Measurements from ENCODE around the gene PRKCE.
"Not testable (repeated sequence)": the region's sequence is repeated elsewhere in the genome, so short reads cannot be mapped to it uniquely, and the experiment has no call there.

The PRKCE gene

GRCh38 chr2:45857275-45857609 lies 205.8 kb downstream of the PRKCE start:
- H3K4me3 ChIP-seq (ENCODE audit: control insufficient read depth, low read depth, low read length), result no peak overlapping the region
- TF ChIP-seq CTCF (conservative IDR thresholded peaks at IDR 0.05; ENCODE audit: control insufficient read depth, insufficient read depth, low read depth, low read length), result no peak
- no peak for DNase-seq (ENCODE audit: low read depth)

GRCh38 chr2:45857867-45858520 lies 206.5 kb downstream of the PRKCE start:
- TF ChIP-seq CTCF (conservative IDR thresholded peaks at IDR 0.05; ENCODE audit: control insufficient read depth, insufficient read depth, low read depth, low read length), result no peak
- DNase-seq (ENCODE audit: low read depth), result no peak
- no peak overlapping the region for H3K4me3 ChIP-seq (ENCODE audit: control insufficient read depth, low read depth, low read length)

GRCh38 chr2:45858872-45859271 lies 207.4 kb downstream of the PRKCE start:
- DNase-seq (ENCODE audit: low read depth); H3K4me3 ChIP-seq (ENCODE audit: control insufficient read depth, low read depth, low read length): not testable (repeated sequence)

- TF ChIP-seq CTCF (conservative IDR thresholded peaks at IDR 0.05; ENCODE audit: control insufficient read depth, insufficient read depth, low read depth, low read length), result no peak
- no peak for DNase-seq (ENCODE audit: low read depth)
- no peak overlapping the region for H3K4me3 ChIP-seq (ENCODE audit: control insufficient read depth, low read depth, low read length)
These were observed 208.2 kb downstream of the PRKCE start for GRCh38 chr2:45859682-45860081.

- peak overlapping the region; percentile 12 for H3K4me3 ChIP-seq (ENCODE audit: control insufficient read depth, low read depth, low read length)
- DNase-seq (ENCODE audit: low read depth), result peak; percentile 72
These were observed 209.0 kb downstream of the PRKCE start for GRCh38 chr2:45860136-45861121.

GRCh38 chr2:45862843-45863242 lies 211.4 kb downstream of the PRKCE start:
- no peak for DNase-seq (ENCODE audit: low read depth)
- H3K4me3 ChIP-seq (ENCODE audit: control insufficient read depth, low read depth, low read length), result no peak overlapping the region
- no peak for TF ChIP-seq CTCF (conservative IDR thresholded peaks at IDR 0.05; ENCODE audit: control insufficient read depth, insufficient read depth, low read depth, low read length)

More at GRCh38 chr2:45860136-45861121, 209.0 kb downstream of the PRKCE start:
- TF ChIP-seq CTCF (conservative IDR thresholded peaks at IDR 0.05; ENCODE audit: control insufficient read depth, insufficient read depth, low read depth, low read length), result peak; percentile 21

GRCh38 chr2:45864121-45864520 lies 212.6 kb downstream of the PRKCE start:
- DNase-seq (ENCODE audit: low read depth), result no peak
- no peak for TF ChIP-seq CTCF (conservative IDR thresholded peaks at IDR 0.05; ENCODE audit: control insufficient read depth, insufficient read depth, low read depth, low read length)
- no peak overlapping the region for H3K4me3 ChIP-seq (ENCODE audit: control insufficient read depth, low read depth, low read length)
